ENCODE results near the gene RASGRF1. TPM values are rescaled to one million over a fixed set of nuclear protein-coding genes. Genes with fewer than 3 reads are reported as not detected.

The RASGRF1 gene
- total RNA-seq, 1 donor from 2014 or later, result 82.6 TPM

- DNase-seq (no peak), ATAC-seq (no peak)
- H3K4me3 ChIP-seq, result no peak overlapping the region
- H3K36me3 ChIP-seq, result no peaks in the 10 kb centered on the region
- no peaks in the 10 kb centered on the region for H3K4me1 ChIP-seq
- intact Hi-C loops (cut with DNase I), result no loop called here
- H3K9me3 ChIP-seq, result no peaks in the 10 kb centered on the region
- H3K27ac ChIP-seq, result no peak overlapping the region
- no peaks in the 10 kb centered on the region for H3K27me3 ChIP-seq (ENCODE audit: low read depth)
- TF ChIP-seq CTCF (IDR thresholded peaks at IDR 0.05), result no peak
Measured at GRCh38 chr15:79031201-79031600, 59.4 kb downstream of the RASGRF1 start.

GRCh38 chr15:79030470-79030869, 60.1 kb downstream of the RASGRF1 start:
- H3K4me1 ChIP-seq, result no peaks in the 10 kb centered on the region
- H3K36me3 ChIP-seq, result no peaks in the 10 kb centered on the region
- ATAC-seq (no peak), DNase-seq (no peak)
- no peak overlapping the region for H3K27ac ChIP-seq
- no peak for TF ChIP-seq CTCF (IDR thresholded peaks at IDR 0.05)
- intact Hi-C loops (cut with DNase I), result no loop called here
- no peaks in the 10 kb centered on the region for H3K9me3 ChIP-seq
- H3K4me3 ChIP-seq, result no peak overlapping the region
- H3K27me3 ChIP-seq (ENCODE audit: low read depth), result no peaks in the 10 kb centered on the region

GRCh38 chr15:79028411-79028964, 62.1 kb downstream of the RASGRF1 start:
- Histone ChIP-seq H3K27me3 (ENCODE audit: low read depth) (no peaks in the 10 kb centered on the region), H3K9me3 (no peaks in the 10 kb centered on the region), H3K36me3 (no peaks in the 10 kb centered on the region), H3K4me3 (no peak overlapping the region), H3K4me1 (no peaks in the 10 kb centered on the region), H3K27ac (no peak overlapping the region)
- peak; percentile 73 for TF ChIP-seq CTCF (IDR thresholded peaks at IDR 0.05)
- intact Hi-C loops (cut with DNase I), result no loop called here
- DNase-seq (peak; percentile 13), ATAC-seq (peak; percentile 38 to 46)

- DNase-seq (no peak), ATAC-seq (no peak)
- no peak for TF ChIP-seq CTCF (IDR thresholded peaks at IDR 0.05)
- H3K36me3 ChIP-seq, result no peaks in the 10 kb centered on the region
- no peak overlapping the region for H3K27ac ChIP-seq
- H3K4me1 ChIP-seq, result no peaks in the 10 kb centered on the region
- H3K4me3 ChIP-seq, result no peak overlapping the region
- no peaks in the 10 kb centered on the region for H3K9me3 ChIP-seq
- no peaks in the 10 kb centered on the region for H3K27me3 ChIP-seq (ENCODE audit: low read depth)
- intact Hi-C loops (cut with DNase I), result no loop called here
Measured at GRCh38 chr15:79027532-79028410, 62.8 kb downstream of the RASGRF1 start.

GRCh38 chr15:79025802-79026201, 64.8 kb downstream of the RASGRF1 start:
- intact Hi-C loops (cut with DNase I), result no loop called here
- no peak overlapping the region for H3K27ac ChIP-seq
- TF ChIP-seq CTCF (IDR thresholded peaks at IDR 0.05), result no peak
- no peaks in the 10 kb centered on the region for H3K27me3 ChIP-seq (ENCODE audit: low read depth)
- DNase-seq, result no peak
- H3K4me1 ChIP-seq, result no peaks in the 10 kb centered on the region
- no peaks in the 10 kb centered on the region for H3K36me3 ChIP-seq
- H3K4me3 ChIP-seq, result no peak overlapping the region
- ATAC-seq, result peak in 1 of 2 donors; percentile 5
- H3K9me3 ChIP-seq, result no peaks in the 10 kb centered on the region
